ENCODE data around the gene CYP4F22.
"Not testable (repeated sequence)": the region's sequence is repeated elsewhere in the genome, so short reads cannot be mapped to it uniquely, and the experiment has no call there.

GRCh38 chr19:15533522-15533830 is 25.2 kb downstream of the CYP4F22 start:
- TF ChIP-seq CTCF, POLR2A (IDR thresholded peaks at IDR 0.05): not testable (repeated sequence)

Measured in body of pancreas (tissue), 4 donors.